GM21825 (cell line): ENCODE results near the gene ZNF587.
"Not testable (repeated sequence)": the region's sequence is repeated elsewhere in the genome, so short reads cannot be mapped to it uniquely, and the experiment has no call there.

Experiments used
- ATAC-seq: cut with Tn5 transposase; IDR thresholded peaks from one replicate; pipeline ENCODE4 v1.9.1; 2021; ENCODE audit warnings: mild to moderate bottlenecking, moderate library complexity; ENCODE audit not compliant: unreplicated experiment

The ZNF587 gene

GRCh38 chr19:57821501-57821900 is 28.2 kb upstream of the ZNF587 start:
- not testable (repeated sequence) for ATAC-seq

GRCh38 chr19:57823155-57823554 is 26.5 kb upstream of the ZNF587 start:
- not testable (repeated sequence) for ATAC-seq

GRCh38 chr19:57823608-57824007 is 26.1 kb upstream of the ZNF587 start:
- not testable (repeated sequence) for ATAC-seq

- no peak for ATAC-seq
Observed at GRCh38 chr19:57825511-57825910, 24.1 kb upstream of the ZNF587 start.

GRCh38 chr19:57829316-57829715 is 20.3 kb upstream of the ZNF587 start:
- no peak for ATAC-seq

- no peak for ATAC-seq
Observed at GRCh38 chr19:57830071-57830602, 19.5 kb upstream of the ZNF587 start, which contains the start of gene ZNF587B. Gene ZNF587B (plus strand): TSS chr19:57830299. CDS start chr19:57830529, 230 bp downstream.

GRCh38 chr19:57836991-57837390 is 12.7 kb upstream of the ZNF587 start:
- not testable (repeated sequence) for ATAC-seq

GRCh38 chr19:57838622-57839191 is 11.0 kb upstream of the ZNF587 start:
- ATAC-seq: not testable (repeated sequence)

- no peak for ATAC-seq
Observed at GRCh38 chr19:57841122-57841763, 8.4 kb upstream of the ZNF587 start.

- not testable (repeated sequence) for ATAC-seq
Observed at GRCh38 chr19:57847164-57847563, 2.5 kb upstream of the ZNF587 start.

GRCh38 chr19:57849162-57849665 is 445 bp upstream of the ZNF587 start:
- ATAC-seq: peak; percentile 20

GRCh38 chr19:57850553-57851017 is 926 bp downstream of the ZNF587 start:
- ATAC-seq: no peak

GRCh38 chr19:57851812-57852603 is 2.3 kb downstream of the ZNF587 start:
- not testable (repeated sequence) for ATAC-seq

- not testable (repeated sequence) for ATAC-seq
Observed at GRCh38 chr19:57854117-57854516, 4.5 kb downstream of the ZNF587 start.

GRCh38 chr19:57862351-57862750 is 12.7 kb downstream of the ZNF587 start:
- ATAC-seq: not testable (repeated sequence)

- no peak for ATAC-seq
Observed at GRCh38 chr19:57867868-57868492, 18.3 kb downstream of the ZNF587 start.

GRCh38 chr19:57869655-57870054 is 20.0 kb downstream of the ZNF587 start:
- ATAC-seq: not testable (repeated sequence)

GRCh38 chr19:57870225-57870624 is 20.6 kb downstream of the ZNF587 start:
- ATAC-seq: no peak

- ATAC-seq: no peak
Observed at GRCh38 chr19:57872450-57872849, 22.8 kb downstream of the ZNF587 start.

GRCh38 chr19:57873883-57874799 is 24.5 kb downstream of the ZNF587 start:
- not testable (repeated sequence) for ATAC-seq
